UCSD-AML1 (cell line): Measurements from ENCODE around the gene TLCD2.
"Not testable (repeated sequence)": the region's sequence is repeated elsewhere in the genome, so short reads cannot be mapped to it uniquely, and the experiment has no call there.

Source experiments
- DNase-seq: peaks from one replicate; lab custom pipeline; 2025; ENCODE audit not compliant: unreplicated experiment; lab: John Stamatoyannopoulos, UW

Gene TLCD2

DNA sequence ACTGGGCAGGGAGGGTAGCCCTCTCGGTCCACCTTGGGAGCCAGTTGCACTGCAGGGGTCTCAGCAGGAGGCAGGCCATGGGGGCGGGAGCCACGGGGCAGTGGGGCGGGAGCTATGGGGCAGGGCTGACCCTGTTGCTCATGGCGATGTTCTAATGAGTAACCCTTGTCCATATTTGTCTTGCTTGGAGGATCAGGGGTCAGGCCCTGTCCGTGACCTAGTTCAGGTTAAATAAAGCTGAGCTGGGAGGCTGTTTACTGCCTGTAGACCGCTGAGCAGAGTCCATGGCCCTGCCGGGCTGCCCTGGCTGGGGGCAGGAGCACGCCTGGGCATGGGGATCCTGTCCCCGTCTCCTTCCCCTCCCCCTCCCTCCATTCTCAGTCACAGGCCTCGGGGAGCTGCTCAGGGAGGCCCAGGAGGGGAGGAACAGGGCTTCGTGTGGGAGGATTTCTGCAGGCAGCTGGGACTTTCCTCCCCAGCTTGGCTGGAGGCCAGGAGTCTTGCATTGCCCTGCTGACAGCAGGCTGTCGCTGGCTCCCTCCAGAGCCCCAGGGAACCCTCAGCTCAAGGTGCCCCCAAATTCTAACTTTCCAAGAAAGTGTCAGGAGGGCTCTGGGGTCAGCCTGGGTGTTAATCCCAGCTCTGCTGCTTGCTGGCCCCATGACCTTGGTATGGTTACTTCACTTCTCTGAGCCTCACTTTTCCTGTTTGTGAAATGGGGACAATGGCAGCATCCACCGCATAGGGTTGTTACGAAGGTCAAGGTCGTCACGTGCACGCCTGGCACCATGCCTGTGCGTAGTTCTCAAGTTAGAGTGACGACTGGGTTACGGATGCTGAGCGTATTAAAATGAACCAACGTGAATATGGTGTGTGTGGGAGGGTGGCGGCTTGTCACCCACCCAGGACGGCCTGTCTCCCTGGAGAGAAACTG lies 26.4 kb upstream of the TLCD2 start:
- peak; percentile 72 for DNase-seq

DNA sequence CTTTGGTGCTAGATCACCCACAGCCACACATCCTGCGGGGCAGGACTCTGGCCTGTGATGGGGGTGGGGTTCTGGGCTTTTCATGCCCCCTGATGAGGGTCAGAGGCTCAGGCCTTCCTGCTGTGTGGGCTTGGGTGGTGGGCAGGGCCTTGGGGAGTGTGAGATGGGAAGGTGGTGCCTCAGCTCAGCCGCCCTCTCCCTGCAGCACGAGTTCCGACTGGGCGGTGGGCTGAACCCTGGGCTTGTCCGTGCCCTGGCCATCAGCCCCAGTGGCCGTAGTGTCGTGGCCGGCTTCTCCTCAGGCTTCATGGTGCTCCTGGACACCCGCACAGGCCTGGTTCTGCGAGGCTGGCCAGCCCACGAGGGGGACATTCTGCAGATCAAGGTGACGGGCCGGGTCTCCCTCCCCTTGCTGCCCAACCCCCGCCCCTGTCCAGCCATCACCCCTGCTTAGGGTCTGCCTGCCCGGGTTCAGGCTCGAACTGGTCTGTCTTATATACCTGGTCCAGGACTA lies 25.7 kb upstream of the TLCD2 start:
- no peak for DNase-seq

DNA sequence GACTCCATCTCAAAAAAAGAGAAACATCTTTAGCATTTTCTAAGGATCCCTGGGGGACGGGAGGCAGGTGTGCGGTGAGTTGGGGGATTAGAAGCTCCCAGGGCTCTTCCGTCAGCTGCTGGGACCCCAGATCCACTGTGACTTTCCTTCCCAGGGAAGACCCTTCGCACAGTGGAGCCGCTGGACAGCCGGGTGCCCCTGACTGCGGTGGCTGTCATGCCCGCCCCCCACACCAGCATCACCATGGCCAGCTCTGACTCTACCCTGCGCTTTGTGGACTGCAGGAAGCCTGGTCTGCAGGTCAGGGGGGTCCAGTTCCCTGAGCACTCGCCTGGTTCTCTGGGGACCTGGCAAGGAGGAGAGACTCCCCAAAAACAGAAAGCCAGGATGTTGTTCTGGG lies 25.2 kb upstream of the TLCD2 start:
- DNase-seq: no peak

DNA sequence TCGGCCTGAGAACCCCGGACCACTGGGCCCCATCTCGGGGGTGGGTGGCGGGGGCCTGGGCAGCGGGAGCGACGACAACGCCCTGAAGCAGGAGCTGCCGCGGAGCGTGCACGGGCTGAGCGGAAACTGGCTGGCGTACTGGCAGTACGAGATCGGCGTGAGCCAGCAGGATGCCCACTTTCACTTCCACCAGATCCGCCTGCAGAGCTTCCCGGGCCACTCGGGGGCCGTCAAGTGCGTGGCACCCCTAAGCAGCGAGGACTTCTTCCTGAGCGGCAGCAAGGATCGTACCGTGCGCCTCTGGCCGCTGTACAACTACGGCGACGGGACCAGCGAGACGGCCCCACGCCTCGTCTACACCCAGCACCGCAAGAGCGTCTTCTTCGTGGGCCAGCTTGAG lies 23.6 kb upstream of the TLCD2 start:
- no peak for DNase-seq

DNA sequence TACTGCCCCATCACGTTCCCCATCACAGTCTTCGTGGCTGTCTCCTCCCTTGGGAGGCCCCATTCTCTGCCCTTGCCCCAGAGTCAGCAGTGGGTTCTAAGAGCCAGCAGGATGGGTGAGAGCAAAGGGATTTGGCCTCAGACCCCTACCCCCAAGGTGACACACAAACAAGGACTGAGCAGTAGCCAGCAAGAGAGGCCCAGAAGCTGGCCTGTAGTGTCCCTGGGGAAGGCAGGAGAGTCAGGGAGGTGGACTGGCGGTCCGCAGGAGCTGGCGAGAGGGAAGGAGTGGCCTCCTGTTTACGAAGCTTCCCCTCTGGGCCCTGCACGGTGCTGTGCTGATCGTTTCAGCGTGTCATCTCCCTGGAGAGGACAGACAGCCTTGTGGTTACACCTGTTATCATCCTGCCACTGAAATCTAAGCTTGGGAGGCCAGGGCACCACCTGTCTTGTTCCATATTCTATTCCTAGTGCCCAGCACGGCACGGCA lies 22.7 kb upstream of the TLCD2 start:
- no peak for DNase-seq

DNA sequence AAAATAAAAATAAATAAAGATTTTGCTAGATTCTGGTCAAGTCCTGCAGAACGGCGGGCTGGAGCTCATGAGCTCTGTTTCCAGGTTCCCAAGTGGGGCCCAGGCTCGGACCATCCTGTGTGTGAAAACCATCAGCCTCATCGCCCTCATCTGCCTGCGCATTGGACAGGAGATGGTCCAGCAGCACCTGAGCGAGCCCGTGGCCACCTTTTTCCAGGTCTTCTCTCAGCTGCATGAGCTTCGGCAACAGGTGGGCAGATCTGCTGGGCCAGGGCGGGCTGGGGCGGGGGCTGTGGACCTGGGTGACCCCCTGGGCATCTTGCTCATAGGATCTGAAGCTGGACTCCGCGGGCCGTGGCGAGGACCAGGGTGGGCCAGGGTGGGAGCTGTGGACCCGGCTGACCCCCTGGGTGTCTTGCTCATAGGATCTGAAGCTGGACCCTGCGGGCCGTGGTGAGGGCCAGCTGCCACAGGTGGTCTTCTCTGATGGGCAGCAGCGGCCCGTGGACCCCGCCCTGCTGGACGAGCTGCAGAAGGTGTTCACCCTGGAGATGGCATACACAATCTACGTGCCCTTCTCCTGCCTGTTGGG lies 22.2 kb upstream of the TLCD2 start:
- DNase-seq: no peak

DNA sequence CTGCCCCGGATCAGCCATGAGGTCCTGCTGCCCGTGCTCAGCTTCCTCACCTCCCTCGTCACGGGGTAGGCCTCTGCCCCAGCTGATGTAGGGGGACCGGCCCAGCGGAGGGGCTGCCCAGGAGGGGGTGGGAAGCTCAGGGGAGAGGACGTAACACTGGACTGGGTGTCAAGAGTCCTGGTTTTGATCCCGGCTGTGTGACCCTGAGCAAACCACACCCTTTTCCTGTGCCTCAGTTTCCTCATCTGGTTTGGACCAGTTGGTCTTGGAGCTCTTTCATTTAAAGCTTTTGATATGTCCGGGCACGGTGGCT lies 21.0 kb upstream of the TLCD2 start:
- DNase-seq: no peak

DNA sequence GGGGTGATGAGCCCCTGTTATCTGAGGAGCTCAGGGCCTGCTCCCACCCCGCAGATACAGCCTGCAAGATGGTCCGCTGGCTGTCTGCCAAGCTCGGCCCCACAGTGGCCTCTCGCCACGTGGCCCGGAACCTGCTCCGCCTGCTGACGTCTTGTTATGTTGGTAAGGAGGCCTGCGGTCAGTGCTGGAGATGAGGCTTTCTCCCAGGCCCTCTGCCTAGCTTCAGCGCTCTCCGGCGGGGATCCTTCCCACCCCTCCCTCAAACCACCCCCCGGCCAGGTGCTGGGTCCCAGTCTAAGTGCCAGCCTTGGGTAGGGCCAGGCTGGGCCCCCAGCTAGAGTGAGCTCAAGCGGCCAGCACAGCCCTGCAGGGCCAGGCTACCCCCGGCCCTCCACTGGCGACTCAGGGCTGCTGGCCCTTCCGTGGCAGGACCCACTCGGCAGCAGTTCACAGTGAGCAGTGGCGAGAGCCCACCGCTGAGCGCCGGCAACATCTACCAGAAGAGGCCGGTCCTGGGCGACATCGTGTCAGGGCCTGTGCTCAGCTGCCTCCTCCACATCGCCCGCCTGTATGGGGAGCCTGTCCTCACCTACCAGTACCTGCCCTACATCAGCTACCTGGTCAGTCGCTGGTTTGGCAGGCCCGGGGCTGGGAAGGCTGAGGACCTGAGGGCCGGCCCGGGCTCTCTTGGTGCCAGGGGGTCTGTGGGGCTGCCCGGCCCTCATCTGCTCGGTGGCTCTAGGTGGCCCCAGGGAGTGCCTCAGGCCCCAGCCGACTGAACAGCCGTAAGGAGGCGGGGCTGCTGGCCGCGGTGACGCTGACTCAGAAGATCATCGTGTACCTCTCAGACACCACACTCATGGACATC lies 20.4 kb upstream of the TLCD2 start:
- no peak for DNase-seq

DNA sequence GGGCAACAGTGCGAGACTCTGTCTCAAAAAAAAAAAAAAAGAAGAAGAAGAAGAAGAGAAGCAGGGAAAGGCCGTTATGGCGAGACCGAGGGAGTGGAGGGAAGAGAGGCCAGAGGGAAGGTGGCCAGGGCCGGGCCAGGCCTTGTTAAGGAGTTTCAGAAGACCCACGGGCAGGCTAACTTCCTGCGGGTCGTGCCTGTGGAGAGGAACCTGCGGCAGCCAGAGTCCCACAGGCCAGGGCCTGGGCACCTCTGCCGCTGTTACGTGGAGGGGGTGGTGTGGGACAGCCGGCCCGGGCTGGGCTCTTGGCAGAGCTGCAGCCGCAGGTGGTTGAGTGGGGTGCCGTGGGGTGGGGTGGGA lies 19.8 kb upstream of the TLCD2 start:
- no peak for DNase-seq

DNA sequence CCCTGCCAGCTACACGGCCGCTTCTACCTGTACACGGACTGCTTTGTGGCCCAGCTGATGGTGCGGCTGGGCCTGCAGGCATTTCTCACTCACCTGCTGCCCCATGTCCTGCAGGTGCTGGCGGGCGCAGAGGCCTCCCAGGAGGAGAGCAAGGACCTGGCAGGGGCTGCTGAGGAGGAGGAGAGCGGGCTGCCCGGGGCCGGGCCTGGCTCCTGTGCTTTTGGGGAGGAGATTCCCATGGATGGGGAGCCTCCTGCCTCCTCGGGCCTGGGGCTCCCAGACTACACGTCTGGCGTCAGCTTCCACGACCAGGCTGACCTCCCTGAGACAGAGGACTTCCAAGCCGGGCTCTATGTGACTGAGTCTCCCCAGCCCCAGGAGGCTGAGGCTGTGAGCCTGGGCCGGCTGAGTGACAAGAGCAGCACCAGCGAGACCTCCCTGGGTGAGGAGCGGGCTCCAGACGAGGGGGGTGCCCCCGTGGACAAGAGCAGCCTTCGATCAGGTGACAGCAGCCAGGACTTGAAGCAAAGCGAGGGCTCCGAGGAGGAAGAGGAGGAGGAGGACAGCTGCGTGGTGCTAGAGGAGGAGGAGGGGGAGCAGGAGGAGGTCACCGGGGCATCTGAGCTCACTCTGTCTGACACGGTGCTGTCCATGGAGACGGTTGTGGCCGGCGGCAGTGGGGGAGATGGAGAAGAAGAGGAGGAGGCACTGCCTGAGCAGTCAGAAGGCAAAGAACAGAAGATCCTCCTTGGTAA lies 17.9 kb upstream of the TLCD2 start:
- no peak for DNase-seq

DNA sequence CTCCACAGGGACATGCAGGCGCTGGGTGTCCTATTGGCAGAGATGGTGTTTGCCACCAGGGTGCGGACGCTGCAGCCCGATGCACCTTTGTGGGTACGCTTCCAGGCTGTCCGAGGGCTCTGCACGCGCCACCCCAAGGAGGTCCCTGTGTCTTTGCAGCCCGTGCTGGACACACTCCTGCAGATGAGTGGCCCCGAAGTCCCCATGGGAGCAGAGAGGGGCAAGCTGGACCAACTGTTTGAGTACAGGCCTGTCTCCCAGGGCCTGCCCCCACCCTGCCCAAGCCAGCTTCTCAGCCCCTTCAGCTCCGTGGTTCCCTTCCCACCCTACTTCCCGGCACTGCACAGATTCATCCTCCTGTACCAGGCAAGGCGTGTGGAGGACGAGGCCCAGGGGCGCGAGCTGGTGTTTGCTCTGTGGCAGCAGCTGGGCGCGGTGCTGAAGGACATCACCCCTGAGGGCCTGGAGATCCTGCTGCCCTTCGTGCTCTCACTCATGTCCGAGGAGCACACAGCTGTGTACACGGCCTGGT lies 17.1 kb upstream of the TLCD2 start:
- DNase-seq: no peak

DNA sequence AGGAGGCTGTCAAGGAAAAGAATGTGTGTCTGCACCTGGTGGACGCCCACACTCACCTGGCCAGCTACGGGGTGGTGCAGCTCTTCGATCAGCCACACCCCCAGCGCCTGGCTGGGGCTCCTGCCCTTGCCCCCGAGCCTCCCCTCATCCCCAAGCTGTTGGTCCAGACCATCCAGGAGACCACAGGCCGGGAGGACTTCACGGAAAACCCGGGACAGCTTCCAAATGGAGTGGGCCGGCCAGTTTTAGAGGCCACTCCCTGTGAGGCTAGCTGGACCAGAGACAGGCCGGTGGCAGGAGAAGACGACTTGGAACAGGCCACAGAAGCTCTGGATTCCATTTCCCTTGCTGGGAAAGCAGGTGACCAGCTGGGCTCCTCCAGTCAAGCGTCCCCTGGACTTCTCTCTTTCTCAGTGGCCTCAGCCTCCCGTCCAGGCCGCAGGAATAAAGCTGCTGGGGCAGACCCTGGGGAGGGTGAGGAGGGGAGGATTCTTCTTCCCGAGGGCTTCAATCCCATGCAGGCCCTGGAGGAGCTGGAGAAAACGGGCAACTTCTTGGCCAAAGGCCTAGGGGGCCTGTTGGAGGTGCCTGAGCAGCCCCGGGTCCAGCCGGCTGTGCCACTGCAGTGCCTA lies 16.6 kb upstream of the TLCD2 start:
- DNase-seq: no peak

DNA sequence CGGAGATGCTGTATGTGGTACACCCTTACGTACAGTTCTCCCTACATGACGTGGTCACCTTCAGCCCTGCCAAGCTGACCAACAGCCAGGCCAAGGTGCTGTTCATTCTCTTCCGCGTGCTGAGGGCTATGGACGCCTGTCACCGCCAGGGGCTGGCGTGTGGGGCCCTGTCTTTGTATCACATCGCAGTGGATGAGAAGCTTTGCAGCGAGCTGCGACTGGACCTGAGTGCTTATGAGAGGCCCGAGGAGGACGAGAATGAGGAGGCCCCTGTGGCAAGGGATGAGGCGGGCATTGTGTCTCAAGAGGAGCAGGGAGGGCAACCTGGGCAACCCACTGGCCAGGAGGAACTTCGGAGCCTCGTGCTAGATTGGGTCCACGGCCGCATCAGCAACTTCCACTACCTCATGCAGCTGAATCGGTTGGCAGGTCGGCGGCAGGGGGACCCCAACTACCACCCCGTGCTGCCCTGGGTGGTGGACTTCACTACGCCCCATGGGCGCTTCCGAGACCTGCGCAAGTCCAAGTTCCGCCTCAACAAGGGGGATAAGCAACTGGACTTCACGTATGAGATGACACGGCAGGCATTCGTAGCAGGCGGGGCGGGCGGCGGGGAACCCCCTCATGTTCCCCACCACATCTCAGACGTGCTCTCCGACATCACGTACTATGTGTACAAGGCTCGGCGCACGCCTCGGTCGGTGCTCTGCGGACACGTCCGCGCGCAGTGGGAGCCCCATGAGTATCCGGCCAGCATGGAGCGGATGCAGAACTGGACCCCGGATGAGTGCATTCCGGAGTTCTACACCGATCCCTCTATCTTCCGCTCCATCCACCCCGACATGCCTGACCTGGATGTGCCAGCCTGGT lies 15.7 kb upstream of the TLCD2 start:
- DNase-seq: no peak

DNA sequence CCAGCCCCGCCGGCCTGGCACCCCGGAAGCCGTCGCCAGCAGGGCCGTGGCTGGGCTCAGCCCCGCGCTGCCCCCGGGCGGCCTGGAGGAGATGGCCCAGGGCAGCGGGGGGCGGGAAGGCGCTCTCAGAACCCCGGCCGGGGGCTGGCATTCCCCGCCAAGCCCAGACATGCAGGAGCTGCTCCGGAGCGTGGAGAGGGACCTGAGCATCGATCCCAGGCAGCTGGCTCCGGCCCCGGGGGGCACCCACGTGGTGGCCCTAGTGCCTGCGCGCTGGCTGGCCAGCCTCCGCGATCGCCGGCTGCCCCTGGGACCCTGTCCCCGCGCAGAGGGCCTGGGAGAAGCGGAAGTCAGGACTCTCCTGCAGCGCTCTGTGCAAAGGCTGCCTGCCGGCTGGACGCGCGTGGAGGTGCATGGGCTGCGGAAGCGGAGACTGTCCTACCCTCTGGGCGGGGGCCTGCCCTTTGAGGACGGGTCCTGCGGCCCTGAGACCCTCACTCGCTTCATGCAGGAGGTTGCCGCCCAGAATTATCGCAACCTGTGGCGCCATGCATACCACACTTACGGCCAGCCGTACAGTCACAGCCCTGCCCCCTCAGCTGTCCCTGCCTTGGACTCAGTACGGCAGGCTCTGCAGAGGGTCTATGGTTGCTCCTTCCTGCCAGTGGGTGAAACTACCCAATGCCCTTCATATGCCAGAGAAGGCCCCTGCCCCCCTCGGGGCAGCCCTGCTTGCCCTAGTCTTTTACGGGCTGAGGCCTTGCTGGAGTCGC lies 14.9 kb upstream of the TLCD2 start:
- DNase-seq: peak; percentile 47

DNA sequence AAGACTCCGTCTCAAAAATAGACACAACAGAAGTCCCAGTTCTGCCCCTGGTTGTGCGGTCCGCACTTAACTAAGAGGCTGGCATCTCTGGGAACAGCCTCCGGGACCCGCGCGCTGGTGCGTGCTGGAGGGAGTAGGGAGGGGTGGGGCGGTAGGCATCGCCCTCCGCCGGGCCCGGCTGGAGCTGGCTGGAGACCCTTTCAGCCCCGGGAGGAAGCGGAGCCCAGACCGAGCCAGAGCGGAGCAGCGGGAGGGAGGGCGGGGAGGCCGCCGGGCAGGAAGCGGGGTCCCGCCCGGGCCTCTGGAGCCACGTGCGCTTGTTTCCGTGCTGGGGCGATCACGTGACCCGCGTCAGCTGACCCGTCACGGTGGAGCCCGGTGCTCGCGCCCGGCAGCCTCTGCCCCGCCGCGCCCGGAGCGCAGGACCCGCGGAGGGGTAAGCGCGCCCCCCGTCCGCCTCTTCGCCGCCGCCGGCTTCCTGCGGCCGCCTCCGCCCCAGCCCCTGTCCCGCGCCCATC lies 14.2 kb upstream of the TLCD2 start, which contains the start of gene WDR81:
WDR81 (plus strand) TSS at position 354 of the 518 bp plus-strand sequence. CDS start 256 bp downstream, outside the sequence.
- peak; percentile 84 for DNase-seq

DNA sequence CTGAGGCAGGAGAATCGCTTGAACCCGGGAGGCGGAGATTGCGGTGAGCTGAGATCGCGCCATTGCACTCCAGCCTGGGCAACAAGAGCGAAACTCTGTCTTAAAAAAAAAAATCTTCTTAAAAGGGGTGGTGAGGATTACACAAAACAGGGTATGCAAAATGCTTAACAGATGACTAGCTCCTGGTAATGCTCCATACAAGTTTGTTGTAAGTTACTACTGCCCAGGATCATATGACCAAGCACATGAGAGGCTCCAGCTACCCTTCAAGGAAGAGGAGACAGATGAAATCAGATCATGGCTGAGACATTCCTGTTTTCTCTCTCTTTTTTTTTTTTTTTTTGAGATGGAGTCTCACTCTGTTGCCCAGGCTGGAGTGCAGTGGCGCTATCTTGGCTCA lies 11.8 kb upstream of the TLCD2 start:
- not testable (repeated sequence) for DNase-seq

DNA sequence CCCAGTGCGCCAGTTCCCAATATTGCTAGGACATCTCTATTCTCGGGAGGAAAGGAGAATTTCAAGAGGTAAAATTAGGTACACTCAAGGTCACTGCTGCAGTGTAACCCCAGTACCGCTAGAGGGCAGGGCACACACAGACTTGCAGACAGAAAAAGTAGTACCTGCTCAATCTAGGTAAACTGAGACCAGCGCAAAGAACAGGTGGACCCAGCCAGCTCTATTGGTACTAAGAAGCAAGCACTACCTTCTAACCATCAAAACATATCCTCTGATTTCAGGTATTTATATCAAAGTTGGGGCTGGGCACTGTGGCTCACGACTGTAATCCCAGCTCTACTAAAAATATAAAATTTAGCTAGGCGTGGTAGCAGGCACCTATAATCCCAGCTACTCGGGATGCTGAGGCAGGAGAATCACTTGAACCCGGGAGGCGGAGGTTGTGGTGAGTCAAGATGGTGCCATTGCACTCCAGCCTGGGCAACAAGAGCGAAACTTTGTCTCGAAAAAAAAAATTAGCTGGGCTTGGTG lies 10.7 kb upstream of the TLCD2 start:
- DNase-seq: peak; percentile 48
